Neural progenitor cell (in vitro differentiated cells): Measurements from ENCODE around the gene EOMES. TPM values are rescaled to one million over a fixed set of nuclear protein-coding genes. Genes with fewer than 3 reads are reported as not detected.
A peak's percentile ranks its signal among the peaks of the same experiment; 100 is the strongest.

Experiments
- DNase-seq: peaks from one replicate; pipeline ENCODE4 v3.0.0-alpha.2; 2016; ENCODE audit warnings: low spot score
- H2AFZ ChIP-seq: fragments of 200-600 bp; sonication (generic); replicated peaks from 2 replicates; pipeline ENCODE4 v1.6.1; 2016; ENCODE audit warnings: antibody characterized with exemption
- H3F3A ChIP-seq: fragments of 200-600 bp; sonication (generic); 2 replicates; pipeline ENCODE4 v1.6.1; 2016; ENCODE audit warnings: antibody characterized with exemption, low read depth
- H3K27ac ChIP-seq: fragments of 200-600 bp; sonication (generic); 2 replicates; pipeline ENCODE4 v1.5.1; 2016; ENCODE audit warnings: mild to moderate bottlenecking
- H3K27me3 ChIP-seq: fragments of 200-600 bp; sonication (generic); 2 replicates; pipeline ENCODE4 v1.6.1; 2016; ENCODE audit warnings: mild to moderate bottlenecking, moderate library complexity
- H3K36me3 ChIP-seq: fragments of 200-600 bp; sonication (generic); 2 replicates; pipeline ENCODE4 v1.5.1; 2016
- H3K4me1 ChIP-seq: fragments of 200-600 bp; sonication (generic); 2 replicates; pipeline ENCODE4 v1.6.1; 2016; ENCODE audit warnings: mixed run types
- H3K4me2 ChIP-seq: fragments of 200-600 bp; sonication (generic); 2 replicates; pipeline ENCODE4 v1.6.1; 2016
- H3K4me3 ChIP-seq: fragments of 200-600 bp; sonication (generic); 2 replicates; pipeline ENCODE4 v1.5.1; 2016
- H3K79me2 ChIP-seq: fragments of 200-600 bp; sonication (generic); 2 replicates; pipeline ENCODE4 v1.6.1; 2016; ENCODE audit warnings: low read depth
- H3K9ac ChIP-seq: fragments of 200-600 bp; sonication (generic); 2 replicates; pipeline ENCODE4 v1.6.1; 2016
- H3K9me3 ChIP-seq: fragments of 200-600 bp; sonication (generic); 2 replicates; pipeline ENCODE4 v1.5.1; 2016; ENCODE audit warnings: low read depth
- H4K20me1 ChIP-seq: fragments of 200-600 bp; sonication (generic); 2 replicates; pipeline ENCODE4 v1.6.1; 2016; ENCODE audit warnings: low read depth
- H3K27ac Mint-ChIP-seq: 3 replicates; pipeline ENCODE4 v1.8.0; 2021; ENCODE audit warnings: mixed read lengths
- H3K27me3 Mint-ChIP-seq: 2 replicates; pipeline ENCODE4 v1.8.0; 2022; ENCODE audit warnings: low read depth, mild to moderate bottlenecking, inconsistent platforms, moderate library complexity, mixed read lengths; ENCODE audit not compliant: insufficient read depth
- H3K36me3 Mint-ChIP-seq: 3 replicates; pipeline ENCODE4 v1.8.0; 2021; ENCODE audit warnings: mixed read lengths
- H3K4me1 Mint-ChIP-seq: 3 replicates; pipeline ENCODE4 v1.8.0; 2021; ENCODE audit warnings: mixed read lengths
- H3K4me3 Mint-ChIP-seq: 3 replicates; pipeline ENCODE4 v1.8.0; 2021; ENCODE audit warnings: mild to moderate bottlenecking, moderate library complexity, mixed read lengths
- H3K9me3 Mint-ChIP-seq: 3 replicates; pipeline ENCODE4 v1.8.0; 2020; ENCODE audit warnings: mixed read lengths
- CTCF ChIP-seq: fragments of 200-600 bp; sonication (generic); IDR thresholded peaks from 2 replicates; pipeline ENCODE4 v1.5.1; 2017; ENCODE audit warnings: antibody characterized with exemption, mild to moderate bottlenecking
- EZH2 ChIP-seq: fragments of 200-600 bp; sonication (generic); IDR thresholded peaks from 2 replicates; pipeline ENCODE4 v1.6.1; 2017; ENCODE audit warnings: antibody characterized with exemption, mild to moderate bottlenecking, moderate library complexity
- EZH2phosphoT487 ChIP-seq: fragments of 200-600 bp; sonication (generic); IDR thresholded peaks from 2 replicates; pipeline ENCODE4 v1.6.1; 2017; ENCODE audit warnings: antibody characterized with exemption
- total RNA-seq: library from RNA; depleted of rRNA; stranded (reverse); fragments of >200 nt; gene quantifications from 2 replicates; pipeline ENCODE4 v1.2.3, GENCODE V29; 2015; ENCODE audit warnings: low replicate concordance

Gene EOMES
- total RNA-seq, 1 donor from 2014 or later = not detected

GRCh38 chr3:27729748-27730611, 7.9 kb upstream of the EOMES start:
- H2AFZ ChIP-seq = no peak overlapping the region
- H3K36me3 Mint-ChIP-seq = no peaks in the 10 kb centered on the region
- H3K27me3 Mint-ChIP-seq = peaks cover 70% of the 10 kb centered on the region
- H3K27ac ChIP-seq = no peak overlapping the region
- peaks cover 100% of the 10 kb centered on the region for H3K27me3 ChIP-seq
- DNase-seq = peak; percentile 73
- H3K9me3 ChIP-seq = no peaks in the 10 kb centered on the region
- H4K20me1 ChIP-seq = peaks cover 72% of the 10 kb centered on the region
- no peak overlapping the region for H3K9ac ChIP-seq
- H3K4me3 Mint-ChIP-seq = peak overlapping the region; percentile 79
- peak overlapping the region; percentile 38 for H3K4me3 ChIP-seq
- peaks cover 44% of the 10 kb centered on the region for H3K4me1 Mint-ChIP-seq
- H3K27ac Mint-ChIP-seq = no peak overlapping the region
- H3K36me3 ChIP-seq = no peaks in the 10 kb centered on the region
- H3F3A ChIP-seq = peaks cover 42% of the 10 kb centered on the region
- H3K4me2 ChIP-seq = peak overlapping the region; percentile 75
- H3K79me2 ChIP-seq = no peaks in the 10 kb centered on the region
- TF ChIP-seq EZH2phosphoT487 (no peak), EZH2 (peak; percentile 70)
- H3K9me3 Mint-ChIP-seq = no peaks in the 10 kb centered on the region
- peaks cover 42% of the 10 kb centered on the region for H3K4me1 ChIP-seq

- Mint-ChIP-seq H3K27ac (no peak overlapping the region), H3K4me3 (peak overlapping the region; percentile 69), H3K9me3 (no peaks in the 10 kb centered on the region), H3K36me3 (no peaks in the 10 kb centered on the region), H3K27me3 (peaks cover 77% of the 10 kb centered on the region), H3K4me1 (peaks cover 47% of the 10 kb centered on the region)
- TF ChIP-seq EZH2phosphoT487 (no peak), CTCF (no peak), EZH2 (no peak)
- H3K9me3 ChIP-seq = no peaks in the 10 kb centered on the region
- H3K4me3 ChIP-seq = peak overlapping the region; percentile 38
- H3K27me3 ChIP-seq = peaks cover 100% of the 10 kb centered on the region
- peak overlapping the region; percentile 75 for H3K4me2 ChIP-seq
- H3K27ac ChIP-seq = no peak overlapping the region
- H3K4me1 ChIP-seq = peaks cover 42% of the 10 kb centered on the region
- peaks cover 42% of the 10 kb centered on the region for H3F3A ChIP-seq
- H3K36me3 ChIP-seq = no peaks in the 10 kb centered on the region
- no peak overlapping the region for H3K9ac ChIP-seq
- H2AFZ ChIP-seq = no peak overlapping the region
- no peaks in the 10 kb centered on the region for H3K79me2 ChIP-seq
- DNase-seq = peak; percentile 45
- H4K20me1 ChIP-seq = peaks cover 79% of the 10 kb centered on the region
Measured at GRCh38 chr3:27729325-27729724, 7.2 kb upstream of the EOMES start.

- Histone ChIP-seq H3K4me2 (peak overlapping the region; percentile 75), H3K27me3 (peaks cover 100% of the 10 kb centered on the region), H3K9ac (no peak overlapping the region), H3K9me3 (no peaks in the 10 kb centered on the region), H3K27ac (no peak overlapping the region), H3K36me3 (no peaks in the 10 kb centered on the region), H3F3A (peaks cover 48% of the 10 kb centered on the region), H3K79me2 (no peaks in the 10 kb centered on the region), H3K4me3 (peak overlapping the region; percentile 38), H3K4me1 (peaks cover 50% of the 10 kb centered on the region), H2AFZ (no peak overlapping the region), H4K20me1 (peaks cover 88% of the 10 kb centered on the region)
- DNase-seq = peak; percentile 91
- peak overlapping the region; percentile 70 for H3K4me3 Mint-ChIP-seq
- peaks cover 86% of the 10 kb centered on the region for H3K27me3 Mint-ChIP-seq
- peak; percentile 35 for TF ChIP-seq EZH2phosphoT487
- peak; percentile 52 for TF ChIP-seq CTCF
- TF ChIP-seq EZH2 = peak; percentile 51
- no peaks in the 10 kb centered on the region for H3K36me3 Mint-ChIP-seq
- H3K4me1 Mint-ChIP-seq = peaks cover 56% of the 10 kb centered on the region
- no peaks in the 10 kb centered on the region for H3K9me3 Mint-ChIP-seq
- no peak overlapping the region for H3K27ac Mint-ChIP-seq
Measured at GRCh38 chr3:27728195-27729087, 6.3 kb upstream of the EOMES start.
